Stomach (tissue), 4 donors: ENCODE measurements around the gene MOB3B.

Source experiments
- EP300 ChIP-seq: sonication (generic); formaldehyde crosslinking; IDR thresholded peaks from one replicate; pipeline ENCODE4 v1.6.1; 2017; ENCODE audit warnings: antibody characterized with exemption
- POLR2AphosphoS5 ChIP-seq, 3 donors: sonication (generic); formaldehyde crosslinking; IDR thresholded peaks; one replicate each; pipeline ENCODE4 v1.6.1; 2016; ENCODE audit warnings: antibody characterized with exemption in 3 of 3
- TF ChIP-seq, protein P1 (sequence below), 7 experiments: fragments of 450-650 bp in 4 of 7; fragments of 200-600 bp in 3 of 7; sonication (generic) in 3 of 7; IDR thresholded peaks; one replicate each; pipeline ENCODE4 v1.5.1; 2016 to 2019; ENCODE audit warnings: antibody characterized with exemption in 7 of 7, control low read depth in 2 of 7, mild to moderate bottlenecking in 1 of 7

DNA sequence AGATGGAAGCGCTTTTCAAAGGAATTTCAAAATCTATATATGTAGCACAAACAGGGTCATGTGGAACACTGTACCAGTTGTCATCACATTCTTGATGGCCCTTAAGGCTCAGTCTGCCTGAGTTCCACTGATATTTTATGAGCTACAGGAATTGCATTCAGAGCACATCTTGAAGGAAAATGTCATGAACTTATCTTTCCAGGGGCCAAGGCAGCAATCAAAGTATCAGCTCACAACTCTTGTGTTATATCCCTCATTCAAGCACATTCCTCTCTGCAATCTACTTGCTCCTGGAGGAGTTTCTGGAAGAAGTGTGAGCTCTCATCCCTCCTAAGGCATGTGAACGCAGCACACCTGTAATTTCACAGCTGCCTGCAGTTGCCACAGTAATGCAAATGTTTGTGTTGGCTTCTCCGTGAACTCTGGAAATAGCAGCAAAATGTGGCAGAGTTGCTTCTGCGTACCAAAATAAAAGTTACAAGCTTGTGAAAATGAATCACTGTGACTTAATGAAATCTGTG lies 143.0 kb downstream of the MOB3B start:
- TF ChIP-seq EP300 (no peak), POLR2AphosphoS5 (IDR thresholded peaks at IDR 0.05) (no peak)
- TF ChIP-seq, protein P1, sequence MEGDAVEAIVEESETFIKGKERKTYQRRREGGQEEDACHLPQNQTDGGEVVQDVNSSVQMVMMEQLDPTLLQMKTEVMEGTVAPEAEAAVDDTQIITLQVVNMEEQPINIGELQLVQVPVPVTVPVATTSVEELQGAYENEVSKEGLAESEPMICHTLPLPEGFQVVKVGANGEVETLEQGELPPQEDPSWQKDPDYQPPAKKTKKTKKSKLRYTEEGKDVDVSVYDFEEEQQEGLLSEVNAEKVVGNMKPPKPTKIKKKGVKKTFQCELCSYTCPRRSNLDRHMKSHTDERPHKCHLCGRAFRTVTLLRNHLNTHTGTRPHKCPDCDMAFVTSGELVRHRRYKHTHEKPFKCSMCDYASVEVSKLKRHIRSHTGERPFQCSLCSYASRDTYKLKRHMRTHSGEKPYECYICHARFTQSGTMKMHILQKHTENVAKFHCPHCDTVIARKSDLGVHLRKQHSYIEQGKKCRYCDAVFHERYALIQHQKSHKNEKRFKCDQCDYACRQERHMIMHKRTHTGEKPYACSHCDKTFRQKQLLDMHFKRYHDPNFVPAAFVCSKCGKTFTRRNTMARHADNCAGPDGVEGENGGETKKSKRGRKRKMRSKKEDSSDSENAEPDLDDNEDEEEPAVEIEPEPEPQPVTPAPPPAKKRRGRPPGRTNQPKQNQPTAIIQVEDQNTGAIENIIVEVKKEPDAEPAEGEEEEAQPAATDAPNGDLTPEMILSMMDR (IDR thresholded peaks at IDR 0.05): no peak
